AG04450 (cell line): ENCODE results near the gene TMC4. TPM values are rescaled to one million over a fixed set of nuclear protein-coding genes. Genes with fewer than 3 reads are reported as not detected.

Source experiments
- CTCF ChIA-PET: fragments of 300-600, 350-600 bp; formaldehyde crosslinking; extraction: SDS; loops from one replicate; lab custom pipeline; 2022; ENCODE audit warnings: antibody characterized with exemption, inconsistent platforms; lab: Charles Lee
- POLR2A ChIA-PET: fragments of 350-600 bp; formaldehyde crosslinking; extraction: SDS; loops from one replicate; lab custom pipeline; 2021; ENCODE audit warnings: antibody characterized with exemption, inconsistent platforms; lab: Yijun Ruan, JAX
- DNase-seq: peaks from one replicate; pipeline ENCODE4 v3.0.0-alpha.2; 2011; ENCODE audit warnings: low read depth, low spot score
- H3K27ac ChIP-seq: one replicate; pipeline ENCODE4 v1.5.1; 2012; ENCODE audit warnings: low read depth, low read length, control low read depth
- H3K27me3 ChIP-seq: one replicate; pipeline ENCODE4 v1.6.0; 2012; ENCODE audit warnings: low read length; ENCODE audit not compliant: control insufficient read depth, insufficient read depth
- H3K4me3 ChIP-seq: 2 replicates; pipeline ENCODE4 v1.5.1; 2011; ENCODE audit warnings: mild to moderate bottlenecking, low read depth, low read length, control low read depth
- H3K9me3 ChIP-seq: 2 replicates; pipeline ENCODE4 v1.5.1; 2012; ENCODE audit warnings: low read length; ENCODE audit not compliant: control insufficient read depth, insufficient read depth
- CTCF ChIP-seq: IDR thresholded peaks from 2 replicates; pipeline ENCODE4 v1.5.1; 2011; ENCODE audit warnings: low read depth, low read length, control low read depth, inconsistent platforms
- polyA plus RNA-seq: library from polyadenylated mRNA; depleted of rRNA; stranded (reverse); fragments of >200 nt; gene quantifications from 2 replicates; pipeline ENCODE4 v1.2.3, GENCODE V29; 2011

TMC4 gene
- polyA plus RNA-seq, 1 experiment: 1.5 TPM

DNA sequence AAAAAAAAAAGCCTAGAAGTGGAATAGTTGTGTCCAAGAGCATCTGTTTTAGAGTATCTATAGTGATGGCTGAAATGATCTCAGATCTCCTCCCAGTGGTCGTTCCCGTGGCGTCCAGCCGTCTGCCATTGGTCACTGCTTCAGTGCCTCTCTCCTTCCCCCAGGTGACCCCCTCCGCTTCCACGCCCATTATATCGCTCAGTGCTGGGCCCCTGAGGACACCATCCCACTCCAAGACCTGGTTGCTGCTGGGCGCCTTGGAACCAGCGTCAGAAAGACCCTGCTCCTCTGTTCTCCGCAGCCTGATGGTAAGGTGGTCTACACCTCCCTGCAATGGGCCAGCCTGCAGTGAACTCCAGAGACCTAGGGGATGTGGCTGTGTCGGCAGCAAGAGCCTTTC lies 20.1 kb upstream of the TMC4 start:
- DNase-seq: no peak
- H3K4me3 ChIP-seq: no peak overlapping the region
- TF ChIP-seq CTCF: no peak
- ChIA-PET CTCF (interaction anchor here (0.7 kb wide), 1 partner anchor 1062 kb away, joined by 3 read pairs; no protein-coding TSS in a partner anchor), POLR2A (interaction anchor here (0.7 kb wide), 1 partner anchor 17 kb away, joined by 5 read pairs; no protein-coding TSS in a partner anchor)
- no peaks in the 10 kb centered on the region for H3K27me3 ChIP-seq
- no peak overlapping the region for H3K27ac ChIP-seq
- H3K9me3 ChIP-seq: no peaks in the 10 kb centered on the region

DNA sequence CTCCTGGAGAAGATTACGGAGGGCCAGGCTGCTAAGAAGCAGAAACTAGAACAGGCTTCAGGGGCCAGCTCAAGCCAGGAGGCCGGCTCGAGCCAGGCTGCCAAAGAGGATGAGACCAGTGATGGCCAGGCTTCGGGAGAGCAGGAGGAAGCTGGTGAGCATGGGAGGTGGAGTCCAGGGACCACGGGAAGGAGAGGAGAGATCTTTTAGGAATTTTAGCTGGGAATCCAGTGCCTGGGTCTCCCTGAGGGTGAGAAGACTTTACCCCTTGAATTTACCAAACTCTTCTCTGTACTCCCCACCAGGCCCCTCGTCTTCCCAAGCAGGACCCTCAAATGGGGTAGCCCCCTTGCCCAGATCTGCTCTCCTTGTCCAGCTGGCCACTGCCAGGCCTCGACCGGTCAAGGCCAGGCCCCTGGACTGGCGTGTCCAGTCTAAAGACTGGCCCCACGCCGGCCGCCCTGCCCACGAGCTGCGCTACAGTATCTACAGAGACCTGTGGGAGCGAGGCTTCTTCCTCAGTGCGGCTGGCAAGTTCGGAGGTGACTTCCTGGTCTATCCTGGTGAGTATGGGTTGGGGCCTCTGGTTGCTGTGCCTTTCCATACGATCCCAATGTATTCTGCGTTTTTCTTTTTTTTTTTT lies 19.0 kb upstream of the TMC4 start:
- Histone ChIP-seq H3K27ac (peak overlapping the region; percentile 40), H3K27me3 (no peaks in the 10 kb centered on the region), H3K9me3 (no peaks in the 10 kb centered on the region), H3K4me3 (peak overlapping the region; percentile 84)
- no peak for TF ChIP-seq CTCF
- no peak for DNase-seq
- ChIA-PET POLR2A (interaction anchor here (0.6 to 3.4 kb wide), 7 partner anchors 9 to 142 kb away, joined by 3 to 50 read pairs (median 10); partner anchors contain the start of genes CNOT3 and RPS9), CTCF (interaction anchor here (0.6 to 1.4 kb wide), 5 partner anchors 9 to 1061 kb away, joined by 3 to 9 read pairs (median 4); partner anchors contain the start of gene RPS9)

DNA sequence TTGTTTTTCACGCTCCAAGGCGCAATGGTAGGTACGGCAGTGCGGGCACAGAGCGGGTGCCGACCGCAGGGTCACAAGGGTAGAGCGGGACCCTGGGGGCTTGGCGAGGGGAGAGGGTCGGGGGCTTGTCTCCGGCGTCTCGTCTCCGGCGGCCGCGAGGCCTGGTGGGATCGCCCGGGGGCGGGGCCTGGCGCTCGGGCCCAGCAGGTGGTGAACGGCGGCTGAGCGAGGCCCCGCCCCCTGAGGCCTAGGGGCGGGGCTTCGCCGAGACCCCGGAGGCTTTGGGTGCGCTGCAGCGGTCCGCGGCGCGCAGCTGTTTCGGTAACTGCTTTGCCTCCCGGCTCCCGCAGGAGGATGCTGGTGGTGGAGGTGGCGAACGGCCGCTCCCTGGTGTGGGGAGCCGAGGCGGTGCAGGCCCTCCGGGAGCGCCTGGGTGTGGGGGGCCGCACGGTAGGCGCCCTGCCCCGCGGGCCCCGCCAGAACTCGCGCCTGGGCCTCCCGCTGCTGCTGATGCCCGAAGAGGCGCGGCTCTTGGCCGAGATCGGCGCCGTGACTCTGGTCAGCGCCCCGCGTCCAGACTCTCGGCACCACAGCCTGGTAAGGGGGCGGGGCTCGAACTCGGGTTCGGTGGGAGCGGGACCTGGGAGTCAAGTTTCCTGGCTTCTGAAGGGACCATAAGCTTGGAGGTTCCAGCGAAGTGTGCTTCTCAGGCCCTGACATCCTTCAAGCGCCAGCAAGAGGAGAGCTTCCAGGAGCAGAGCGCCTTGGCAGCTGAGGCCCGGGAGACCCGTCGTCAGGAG lies 18.3 kb upstream of the TMC4 start, which contains the start of gene TSEN34:
TSEN34 (plus strand) TSS at position 298 of the 800 bp plus-strand sequence; CDS start at position 355, 57 bp downstream.
- CTCF ChIA-PET: interaction anchor here (0.6 to 1.4 kb wide), 4 partner anchors 10 to 41 kb away, joined by 3 to 9 read pairs (median 4); partner anchors contain the start of gene RPS9
- Histone ChIP-seq H3K9me3 (no peaks in the 10 kb centered on the region), H3K27ac (peak within 1 kb of the TSS; percentile 99), H3K27me3 (no peaks in the 10 kb centered on the region), H3K4me3 (peak within 1 kb of the TSS; percentile 84)
- POLR2A ChIA-PET: interaction anchor here (0.6 to 3.4 kb wide), 9 partner anchors 10 to 282 kb away, joined by 3 to 50 read pairs (median 6); partner anchors contain the start of genes CDC42EP5, CNOT3, LENG1 and RPS9
- TF ChIP-seq CTCF: no peak
- DNase-seq: no peak

DNA sequence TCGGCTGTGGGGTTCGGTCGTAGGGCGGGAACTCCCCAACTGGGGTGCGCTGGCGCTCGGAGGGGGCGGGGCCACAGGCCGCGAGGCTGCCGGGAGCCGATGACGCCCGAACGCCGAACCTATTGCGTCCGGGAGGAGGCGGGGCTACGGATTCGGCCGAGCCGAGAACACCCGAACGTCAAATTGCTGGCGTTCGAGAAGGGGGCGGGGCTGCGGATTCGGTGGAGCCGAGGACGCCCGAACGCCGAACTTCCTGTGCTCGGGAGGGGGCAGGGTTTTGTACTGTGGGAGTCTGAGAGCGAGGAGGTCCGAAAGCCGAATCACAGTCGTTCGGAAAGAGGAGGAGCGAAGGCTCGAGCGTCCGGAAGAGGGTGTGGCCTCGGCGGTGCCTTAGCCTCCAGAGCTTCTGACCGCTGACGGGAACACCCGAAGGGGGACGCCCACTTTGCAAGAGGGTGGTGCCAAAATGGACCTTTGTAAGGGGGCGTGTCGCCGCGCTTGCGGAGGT lies 17.6 kb upstream of the TMC4 start:
- peak overlapping the region; percentile 99 for H3K27ac ChIP-seq
- DNase-seq: peak; percentile 99
- CTCF ChIA-PET: no interaction called here
- POLR2A ChIA-PET: interaction anchor here (0.6 to 3.4 kb wide), 9 partner anchors 11 to 283 kb away, joined by 3 to 50 read pairs (median 6); partner anchors contain the start of genes CDC42EP5, CNOT3, LENG1 and RPS9
- H3K4me3 ChIP-seq: peak overlapping the region; percentile 84
- H3K9me3 ChIP-seq: no peaks in the 10 kb centered on the region
- TF ChIP-seq CTCF: no peak
- H3K27me3 ChIP-seq: no peaks in the 10 kb centered on the region
